CD4-positive, alpha-beta memory T cell (primary cell): ENCODE data around the gene FARP2. TPM values are rescaled to one million over a fixed set of nuclear protein-coding genes. Genes with fewer than 3 reads are reported as not detected.
"Not testable (repeated sequence)": the region's sequence is repeated elsewhere in the genome, so short reads cannot be mapped to it uniquely, and the experiment has no call there.

ENCODE experiments used
- CTCF ChIA-PET: fragments of 350-600 bp; sonication (Branson Sonifier 250); formaldehyde crosslinking; loops from one replicate; lab custom pipeline; 2021; ENCODE audit warnings: inconsistent platforms; ENCODE audit not compliant: partially characterized antibody; lab: Charles Lee
- POLR2A ChIA-PET: fragments of 350-600 bp; sonication (Branson Sonifier 250); formaldehyde crosslinking; loops from one replicate; lab custom pipeline; 2021; ENCODE audit not compliant: partially characterized antibody; lab: Charles Lee
- DNase-seq, 5 donors: peaks; one replicate each; pipeline versions ENCODE4 v3.0.0 to v3.0.0-alpha.2; 2020 to 2022; ENCODE audit warnings: mixed read lengths in 1 of 5
- H3K27ac ChIP-seq: one replicate; pipeline ENCODE4 v1.7.0; 2013; ENCODE audit warnings: low read depth, low read length
- H3K27me3 ChIP-seq: 2 replicates; pipeline ENCODE4 v1.7.0; 2013; ENCODE audit warnings: mild to moderate bottlenecking, low read length, moderate library complexity; ENCODE audit not compliant: insufficient read depth
- H3K36me3 ChIP-seq: 2 replicates; pipeline ENCODE4 v1.7.0; 2013; ENCODE audit warnings: mild to moderate bottlenecking, low read length, moderate library complexity; ENCODE audit not compliant: insufficient read depth
- H3K4me1 ChIP-seq: 2 replicates; pipeline ENCODE4 v1.7.0; 2013; ENCODE audit warnings: mild to moderate bottlenecking, low read length, moderate library complexity; ENCODE audit not compliant: insufficient read depth
- H3K4me3 ChIP-seq, 2 donors: one replicate each; pipeline ENCODE4 v1.7.0; 2013; ENCODE audit warnings: low read length in 2 of 2, mild to moderate bottlenecking in 1 of 2
- H3K9me3 ChIP-seq, 2 donors: one replicate each; pipeline ENCODE4 v1.7.0; 2013; ENCODE audit warnings: low read length in 2 of 2, control low read depth in 1 of 2; ENCODE audit not compliant: control insufficient read depth in 1 of 2
- H3K27ac Mint-ChIP-seq, 7 donors: one replicate each; pipeline ENCODE4 v1.8.0; 2020 to 2021; ENCODE audit warnings: mixed read lengths in 7 of 7, mild to moderate bottlenecking in 6 of 7, inconsistent platforms in 3 of 7, moderate library complexity in 3 of 7
- H3K27me3 Mint-ChIP-seq, 2 donors: one replicate each; pipeline ENCODE4 v1.8.0; 2020 to 2021; ENCODE audit warnings: mixed read lengths in 2 of 2
- H3K36me3 Mint-ChIP-seq, 2 donors: one replicate each; pipeline ENCODE4 v1.8.0; 2020 to 2021; ENCODE audit warnings: mixed read lengths in 2 of 2, inconsistent platforms in 1 of 2, mild to moderate bottlenecking in 1 of 2
- H3K4me1 Mint-ChIP-seq, 4 donors: one replicate each; pipeline ENCODE4 v1.8.0; 2020 to 2021; ENCODE audit warnings: mixed read lengths in 4 of 4, mild to moderate bottlenecking in 1 of 4
- H3K4me3 Mint-ChIP-seq, 8 donors: one replicate each; pipeline ENCODE4 v1.8.0; 2020 to 2021; ENCODE audit warnings: mixed read lengths in 8 of 8, mild to moderate bottlenecking in 7 of 8, moderate library complexity in 6 of 8, inconsistent platforms in 3 of 8
- H3K9me3 Mint-ChIP-seq, 8 donors: one replicate each; pipeline ENCODE4 v1.8.0; 2020 to 2021; ENCODE audit warnings: mixed read lengths in 8 of 8, mild to moderate bottlenecking in 5 of 8, inconsistent platforms in 3 of 8, moderate library complexity in 1 of 8
- intact Hi-C: fragments of 100-400 bp; cut with micrococcal nuclease; formaldehyde crosslinking; loops from one replicate; pipeline ENCODE4 v1.15.1; 2023
- polyA plus RNA-seq, 2 donors: library from polyadenylated mRNA; unstranded; fragments of 300-500 nt; fragmentation: Illumina TruSeq; gene quantifications; one replicate each; pipeline ENCODE4 v1.2.3, GENCODE V29; 2021
- total RNA-seq, 2 experiments: library from RNA; stranded (reverse); gene quantifications; one replicate each; pipeline ENCODE4 v1.2.3, GENCODE V29; 2021

FARP2 gene
- total and polyA plus RNA-seq, 4 experiments from 2014 or later = 3.9 to 21.8 (median 11.4) TPM

DNA sequence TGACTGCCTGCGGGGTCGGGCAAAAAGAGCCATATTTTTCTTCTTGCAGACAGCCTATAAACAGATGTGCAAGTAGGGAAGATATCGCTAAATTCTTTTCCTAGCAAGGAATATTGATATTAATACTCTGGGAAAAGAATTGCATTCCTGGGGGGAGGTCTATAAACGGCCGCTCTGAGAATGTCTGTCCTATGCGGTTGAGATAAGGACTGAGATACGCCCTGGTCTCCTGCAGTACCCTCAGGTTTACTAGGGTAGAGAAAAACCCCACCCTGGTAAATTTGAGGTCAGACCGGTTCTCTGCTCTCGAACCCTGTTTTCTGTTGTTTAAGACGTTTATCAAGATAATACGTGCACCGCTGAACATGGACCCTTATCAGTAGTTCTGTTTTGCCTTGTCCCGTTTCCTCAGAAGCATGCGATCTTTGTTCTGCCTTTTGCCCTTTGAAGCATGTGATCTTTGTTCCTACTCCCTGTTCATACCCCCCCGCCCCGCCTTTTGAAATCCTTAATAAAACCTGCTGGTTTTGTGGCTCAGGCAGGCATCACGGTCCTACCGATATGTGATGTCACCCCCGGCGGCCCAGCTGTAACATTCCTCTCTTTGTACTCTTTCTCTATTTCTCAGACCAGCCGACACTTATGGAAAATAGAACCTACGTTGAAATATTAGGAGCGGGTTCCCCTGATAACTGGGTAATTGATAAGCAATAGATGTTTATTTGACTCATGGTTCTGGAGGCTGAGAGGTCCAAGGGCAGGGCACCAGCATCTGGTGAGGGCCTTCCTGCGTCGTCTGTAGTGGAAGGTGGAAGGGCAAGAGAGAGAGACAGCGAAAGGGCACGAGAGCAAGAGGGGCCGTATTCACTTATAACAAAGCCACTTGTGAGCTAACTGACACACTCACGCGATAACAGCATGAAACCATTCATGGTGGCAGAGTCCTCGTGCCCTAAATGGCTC, 170.0 kb downstream of the FARP2 start:
- CTCF ChIA-PET, H3K36me3 ChIP-seq, H3K4me3 ChIP-seq, H3K4me1 Mint-ChIP-seq, intact Hi-C loops, DNase-seq, H3K27ac Mint-ChIP-seq, H3K4me3 Mint-ChIP-seq, H3K27ac ChIP-seq, H3K27me3 ChIP-seq, H3K36me3 Mint-ChIP-seq, H3K9me3 ChIP-seq, H3K27me3 Mint-ChIP-seq, H3K4me1 ChIP-seq, POLR2A ChIA-PET: not testable (repeated sequence)
- H3K9me3 Mint-ChIP-seq = peaks cover 0 to 12% (median 7%) of the 10 kb centered on the region in 8 donors

- Mint-ChIP-seq H3K9me3 (peaks cover 0 to 8% (median 5%) of the 10 kb centered on the region in 8 donors), H3K27me3 (peaks cover 2 to 4% of the 10 kb centered on the region in 2 donors)
Observed at GRCh38 chr2:241530571-241530970, 174.5 kb downstream of the FARP2 start.

GRCh38 chr2:241531161-241531722, 175.2 kb downstream of the FARP2 start:
- H3K9me3 ChIP-seq = no peaks in the 10 kb centered on the region
- no peaks in the 10 kb centered on the region for H3K4me1 Mint-ChIP-seq
- H3K36me3 ChIP-seq = no peaks in the 10 kb centered on the region
- DNase-seq = no peak
- intact Hi-C loops = no loop called here
- POLR2A ChIA-PET = no interaction called here
- H3K36me3 Mint-ChIP-seq = peaks cover 0 to 3% of the 10 kb centered on the region in 2 donors
- H3K4me3 Mint-ChIP-seq = no peak overlapping the region
- H3K4me3 ChIP-seq = no peak overlapping the region
- H3K27me3 Mint-ChIP-seq = peaks cover 2 to 4% of the 10 kb centered on the region in 2 donors
- H3K27me3 ChIP-seq = no peaks in the 10 kb centered on the region
- CTCF ChIA-PET = no interaction called here
- no peak overlapping the region for H3K27ac Mint-ChIP-seq
- no peak overlapping the region for H3K27ac ChIP-seq
- H3K9me3 Mint-ChIP-seq = peaks cover 0 to 4% (median 1%) of the 10 kb centered on the region in 8 donors
- H3K4me1 ChIP-seq = no peaks in the 10 kb centered on the region

More at GRCh38 chr2:241530571-241530970, 174.5 kb downstream of the FARP2 start:
- Mint-ChIP-seq H3K4me1 (no peaks in the 10 kb centered on the region), H3K36me3 (peaks cover 0 to 4% of the 10 kb centered on the region in 2 donors), H3K27ac (no peak overlapping the region), H3K4me3 (no peak overlapping the region)
- H3K4me1 ChIP-seq = no peaks in the 10 kb centered on the region
- no peaks in the 10 kb centered on the region for H3K9me3 ChIP-seq
- no peak for DNase-seq
- no peaks in the 10 kb centered on the region for H3K27me3 ChIP-seq
- H3K36me3 ChIP-seq = no peaks in the 10 kb centered on the region
- H3K27ac ChIP-seq = no peak overlapping the region
- ChIA-PET POLR2A (no interaction called here), CTCF (no interaction called here)
- H3K4me3 ChIP-seq = no peak overlapping the region
- intact Hi-C loops = no loop called here

DNA sequence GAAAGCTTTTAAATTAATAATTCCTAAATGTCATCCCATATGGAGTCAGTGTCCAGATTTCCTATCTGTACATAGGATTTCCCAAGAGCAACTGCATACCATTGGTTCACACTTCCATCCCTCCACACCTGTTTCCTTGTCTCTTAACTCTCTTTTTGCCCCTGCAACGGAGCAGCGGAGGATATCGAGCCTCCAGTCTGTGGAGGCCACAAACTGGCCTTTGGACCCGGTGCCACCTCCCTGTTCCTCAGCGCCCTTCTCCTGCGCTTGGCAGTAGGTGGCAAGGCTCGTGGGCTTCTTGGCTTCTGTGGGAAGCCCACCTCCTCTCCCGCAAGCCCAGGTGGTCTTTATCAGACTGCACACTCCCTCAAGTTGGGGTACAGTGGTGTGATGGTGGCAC, 176.1 kb downstream of the FARP2 start:
- H3K27me3 Mint-ChIP-seq = peaks cover 2 to 7% of the 10 kb centered on the region in 2 donors
- Histone ChIP-seq H3K36me3 (no peaks in the 10 kb centered on the region), H3K9me3 (no peaks in the 10 kb centered on the region), H3K4me1 (no peaks in the 10 kb centered on the region), H3K27me3 (no peaks in the 10 kb centered on the region), H3K27ac (no peak overlapping the region), H3K4me3 (no peak overlapping the region)
- intact Hi-C loops = no loop called here
- H3K9me3 Mint-ChIP-seq = no peaks in the 10 kb centered on the region
- H3K4me3 Mint-ChIP-seq = no peak overlapping the region
- no peaks in the 10 kb centered on the region for H3K36me3 Mint-ChIP-seq
- POLR2A ChIA-PET = no interaction called here
- H3K27ac Mint-ChIP-seq = no peak overlapping the region
- CTCF ChIA-PET = no interaction called here
- no peak for DNase-seq
- H3K4me1 Mint-ChIP-seq = no peaks in the 10 kb centered on the region

GRCh38 chr2:241532733-241533601, 176.9 kb downstream of the FARP2 start:
- Mint-ChIP-seq H3K27ac (no peak overlapping the region), H3K4me3 (no peak overlapping the region), H3K4me1 (no peaks in the 10 kb centered on the region), H3K27me3 (peaks cover 2 to 10% of the 10 kb centered on the region in 2 donors), H3K9me3 (no peaks in the 10 kb centered on the region), H3K36me3 (no peaks in the 10 kb centered on the region)
- H3K27me3 ChIP-seq = no peaks in the 10 kb centered on the region
- H3K36me3 ChIP-seq = no peaks in the 10 kb centered on the region
- no peak overlapping the region for H3K27ac ChIP-seq
- intact Hi-C loops = no loop called here
- H3K4me1 ChIP-seq = no peaks in the 10 kb centered on the region
- CTCF ChIA-PET = no interaction called here
- no peak for DNase-seq
- no peaks in the 10 kb centered on the region for H3K9me3 ChIP-seq
- POLR2A ChIA-PET = no interaction called here
- no peak overlapping the region for H3K4me3 ChIP-seq

DNA sequence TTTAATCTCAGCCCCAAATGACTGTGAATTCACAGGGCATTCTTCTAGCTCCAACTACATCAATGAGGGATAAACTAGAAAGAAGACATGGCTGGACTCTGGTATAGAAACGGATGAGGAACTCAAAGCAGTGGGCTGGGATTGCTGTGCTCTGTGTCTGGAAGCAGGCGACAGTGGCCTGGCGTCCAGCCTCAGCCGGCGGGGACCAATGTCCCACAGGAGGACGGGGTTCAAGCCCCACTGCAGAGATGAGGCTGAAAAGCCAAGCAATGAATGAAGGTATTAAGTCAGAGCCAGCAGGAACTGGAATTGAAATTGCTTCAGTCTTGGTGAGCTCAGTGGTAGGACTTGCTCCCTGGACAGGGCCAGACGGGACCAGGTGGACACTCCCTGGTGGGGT, 178.2 kb downstream of the FARP2 start:
- Mint-ChIP-seq H3K4me3 (no peak overlapping the region), H3K27me3 (peaks cover 6 to 14% of the 10 kb centered on the region in 2 donors), H3K9me3 (no peaks in the 10 kb centered on the region), H3K27ac (peak overlapping the region in 1 of 7 donors; percentile 48), H3K36me3 (no peaks in the 10 kb centered on the region), H3K4me1 (no peaks in the 10 kb centered on the region)
- Histone ChIP-seq H3K27me3 (no peaks in the 10 kb centered on the region), H3K4me3 (no peak overlapping the region), H3K4me1 (no peaks in the 10 kb centered on the region), H3K9me3 (no peaks in the 10 kb centered on the region), H3K27ac (no peak overlapping the region), H3K36me3 (no peaks in the 10 kb centered on the region)
- CTCF ChIA-PET = no interaction called here
- intact Hi-C loops = no loop called here
- DNase-seq = no peak
- POLR2A ChIA-PET = no interaction called here
